Measurements from ENCODE around the gene CERS4.
"Not testable (repeated sequence)": the region's sequence is repeated elsewhere in the genome, so short reads cannot be mapped to it uniquely, and the experiment has no call there.

Gene CERS4

GRCh38 chr19:8242211-8242821 lies 33.1 kb downstream of the CERS4 start:
- no peak for DNase-seq

GRCh38 chr19:8243146-8243545 lies 34.0 kb downstream of the CERS4 start:
- DNase-seq: no peak

DNA sequence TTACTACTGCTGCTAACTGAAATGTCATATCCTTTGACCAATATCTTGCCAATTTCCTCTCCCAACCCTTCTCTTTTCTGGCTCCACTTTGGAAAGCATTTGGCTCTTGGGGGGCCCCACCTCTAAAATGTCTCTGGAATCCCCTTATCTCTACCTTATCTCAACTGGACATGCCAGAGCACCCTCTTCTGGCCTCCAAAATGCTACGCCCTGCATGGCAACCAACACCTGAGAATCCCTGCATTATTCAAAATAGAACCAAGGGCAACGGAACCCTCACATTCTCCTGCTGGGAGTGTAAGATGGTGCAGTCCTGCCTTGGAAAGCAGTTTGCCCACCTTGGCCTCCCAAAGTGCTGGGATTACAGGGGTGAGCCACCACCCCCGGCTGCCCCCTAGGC lies 35.3 kb downstream of the CERS4 start:
- DNase-seq: no peak

DNA sequence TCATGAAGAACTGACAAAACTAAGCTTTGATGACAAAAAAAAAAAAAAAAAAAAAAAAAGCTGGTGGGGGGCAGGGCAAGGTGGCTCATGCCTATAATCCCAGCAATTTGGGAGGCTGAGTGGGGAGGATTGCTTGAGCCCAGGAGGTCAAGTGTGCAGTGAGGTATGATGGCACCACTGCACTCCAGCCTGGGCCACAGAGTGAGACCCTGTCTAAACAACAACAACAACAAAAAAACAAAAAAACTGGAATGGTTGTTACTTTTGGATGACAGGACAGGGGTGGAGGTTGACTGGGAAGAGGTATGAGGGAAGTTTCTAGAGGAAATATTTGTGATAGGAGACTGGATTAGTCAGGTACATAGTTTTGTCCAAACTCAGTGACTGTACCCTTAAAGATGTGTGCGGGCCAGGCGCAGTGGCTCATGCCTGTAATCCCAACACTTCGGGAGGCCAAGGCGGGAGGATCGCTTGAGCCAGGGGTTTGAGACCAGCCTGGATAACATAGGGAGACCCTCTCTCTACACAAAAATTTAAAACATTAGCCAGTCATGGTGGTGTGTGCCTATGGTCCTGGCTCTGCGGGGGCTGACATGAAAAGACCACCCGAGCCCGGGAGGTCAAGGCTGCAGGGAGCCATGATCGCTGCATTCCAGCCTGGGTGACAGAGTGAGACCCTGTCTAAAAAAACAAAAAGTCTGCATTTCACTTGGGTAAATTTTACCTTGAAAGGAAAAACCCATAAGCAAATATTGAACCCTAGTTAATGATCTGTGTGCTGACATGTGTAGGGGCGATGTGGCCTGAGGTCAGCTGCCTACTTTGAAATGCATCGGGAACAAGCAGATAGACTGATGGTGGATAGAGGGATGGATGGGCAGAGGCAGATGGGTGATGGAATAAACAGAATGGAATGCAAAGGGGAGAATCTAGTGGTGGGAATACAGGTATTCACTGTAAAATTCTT lies 37.0 kb downstream of the CERS4 start:
- no peak for DNase-seq

GRCh38 chr19:8247129-8247890 lies 38.1 kb downstream of the CERS4 start:
- not testable (repeated sequence) for DNase-seq

DNA sequence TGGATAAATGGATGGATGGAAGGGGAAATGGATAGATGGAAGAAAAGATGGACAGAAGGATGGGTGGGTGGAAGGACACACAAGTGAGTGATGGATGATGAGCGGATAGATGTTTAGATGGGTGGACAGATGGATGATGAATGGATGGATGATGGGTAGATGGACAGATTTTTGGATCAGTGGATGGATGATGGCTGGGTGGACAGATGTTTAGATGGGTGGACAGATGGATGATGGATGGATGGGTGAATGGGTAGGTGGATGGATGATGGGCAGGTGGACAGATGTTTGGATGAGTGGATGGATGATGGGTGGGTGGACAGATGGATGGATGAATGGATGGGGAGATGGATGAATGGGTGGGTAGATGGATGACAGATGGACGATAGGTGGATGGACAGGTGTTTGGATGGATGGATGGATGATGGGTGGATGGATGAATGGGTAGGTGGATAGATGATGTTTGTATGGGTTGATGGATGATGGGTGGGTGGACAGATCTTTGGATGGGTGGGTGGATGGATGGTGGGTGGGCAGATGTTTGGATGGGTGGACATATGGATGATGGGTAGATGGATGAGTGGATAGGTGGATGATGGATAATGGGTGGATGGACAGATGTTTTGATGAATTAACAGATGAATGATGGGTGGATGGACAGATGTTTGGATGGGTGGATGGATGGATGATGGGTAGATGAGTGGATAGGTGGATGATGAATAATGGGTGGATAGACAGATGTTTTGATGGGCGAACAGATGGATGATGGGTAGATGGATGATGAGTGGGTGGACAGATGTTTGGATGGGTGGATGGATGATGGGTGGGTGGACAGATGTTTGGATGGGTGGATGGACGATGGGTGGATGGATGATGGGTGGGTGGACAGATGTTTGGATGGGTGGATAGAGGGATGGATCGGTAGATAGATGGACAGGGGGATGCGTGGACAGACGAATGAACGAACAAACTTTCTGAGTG lies 39.5 kb downstream of the CERS4 start:
- DNase-seq: no peak

DNA sequence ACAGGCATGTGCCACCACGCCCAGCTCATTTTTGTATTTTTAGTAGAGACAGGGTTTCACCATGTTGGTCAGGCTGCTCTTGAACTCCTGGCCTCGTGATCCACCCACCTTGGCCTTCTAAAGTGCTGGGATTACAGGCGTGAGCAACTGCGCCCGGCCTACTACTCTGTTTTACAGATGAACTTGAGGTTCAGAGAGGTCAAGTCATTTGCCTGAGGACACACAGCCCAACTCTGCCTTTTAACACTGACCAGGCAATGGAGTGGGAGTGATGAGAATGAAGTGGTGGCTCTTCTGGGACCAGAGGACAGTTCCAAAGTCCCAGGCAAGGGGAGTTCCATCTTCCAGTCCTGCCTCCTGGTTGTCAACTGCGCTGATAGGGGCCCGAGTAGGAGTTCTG lies 41.4 kb downstream of the CERS4 start:
- no peak for DNase-seq

GRCh38 chr19:8251025-8251472 lies 41.9 kb downstream of the CERS4 start:
- no peak for DNase-seq

DNA sequence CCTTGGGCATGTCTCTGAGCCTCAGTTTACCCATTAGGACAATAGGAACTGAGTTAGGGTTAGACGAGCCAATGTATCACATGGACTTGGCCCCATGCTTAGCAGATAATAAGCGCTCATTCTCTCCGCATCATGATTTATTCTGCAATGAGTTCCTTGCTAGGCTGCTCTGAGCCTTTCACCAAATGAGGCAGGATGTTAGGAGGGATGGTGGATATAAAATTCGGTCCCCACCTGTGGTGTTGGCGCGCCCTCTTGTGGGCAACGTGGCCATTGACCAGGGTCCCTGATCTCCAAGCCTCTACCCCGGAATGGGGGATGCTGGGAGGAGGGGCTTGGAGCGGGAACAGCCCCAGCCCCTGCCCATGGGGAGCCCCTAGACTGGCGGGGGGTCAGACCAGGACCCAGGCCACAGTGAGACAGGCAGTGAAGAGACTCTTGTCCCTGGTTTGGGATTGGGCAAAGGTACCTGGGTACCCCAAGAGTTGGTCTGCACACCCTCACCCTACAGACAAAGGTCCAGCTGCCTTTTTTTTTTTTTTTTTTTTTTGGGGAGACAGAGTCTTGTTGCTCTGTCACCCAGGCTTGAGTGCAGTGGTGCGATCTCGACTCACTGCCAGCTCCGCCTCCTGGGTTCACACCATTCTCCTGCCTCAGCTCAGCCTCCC lies 43.9 kb downstream of the CERS4 start:
- peak; percentile 74 for DNase-seq

DNA sequence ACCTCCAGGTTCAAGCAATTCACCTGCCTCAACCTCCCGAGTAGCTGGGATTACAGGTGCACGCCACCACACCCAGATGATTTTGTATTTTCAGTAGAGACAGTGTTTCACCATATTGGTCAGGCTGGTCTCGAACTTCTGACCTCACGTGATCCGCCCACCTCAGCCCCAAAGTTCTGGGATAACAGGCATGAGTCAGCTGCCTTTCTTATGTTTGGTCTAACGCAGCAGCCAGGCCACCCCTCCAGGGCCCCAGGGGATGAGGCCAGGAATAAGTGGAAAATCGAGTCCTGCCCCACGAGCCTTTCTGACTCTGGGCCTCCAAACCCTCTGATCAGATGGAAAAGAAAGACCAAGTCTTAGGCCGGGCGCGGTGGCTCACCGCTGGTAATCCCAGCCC lies 44.5 kb downstream of the CERS4 start:
- DNase-seq: no peak

DNA sequence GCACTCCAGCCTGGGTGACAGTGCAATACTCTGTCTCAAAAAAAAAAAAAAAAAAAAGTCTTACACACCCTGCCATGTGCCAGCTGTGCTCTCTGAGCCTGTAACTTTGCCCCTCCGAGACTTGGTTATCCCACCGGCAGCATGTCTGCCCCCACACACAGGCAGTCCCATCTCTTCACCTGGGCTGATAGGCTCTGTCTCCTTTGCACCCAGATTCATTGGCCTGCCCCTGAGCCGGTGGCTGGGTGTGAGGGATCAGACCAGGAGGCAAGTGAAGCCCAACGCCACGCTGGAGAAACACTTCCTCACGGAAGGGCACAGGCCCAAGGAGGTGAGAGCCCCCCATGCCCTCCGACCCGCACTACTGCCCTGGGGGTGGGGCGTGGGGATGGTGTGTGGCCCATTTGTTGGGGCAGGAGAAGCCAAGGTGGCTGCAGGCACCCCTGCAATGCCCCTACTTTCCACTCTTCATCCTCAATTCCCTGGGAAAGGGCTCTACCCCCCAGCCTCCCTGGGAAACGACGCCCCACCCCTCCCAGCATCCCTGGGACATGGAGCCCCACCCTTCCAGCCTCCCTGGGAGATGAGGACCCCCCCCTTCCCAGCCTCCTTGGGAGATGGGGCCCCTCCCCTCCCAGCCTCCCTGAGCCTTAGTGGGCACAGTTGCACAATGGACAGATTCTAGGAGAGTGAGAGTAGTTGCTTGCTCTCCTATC lies 45.3 kb downstream of the CERS4 start:
- no peak for DNase-seq

GRCh38 chr19:8255426-8256125 lies 46.4 kb downstream of the CERS4 start:
- DNase-seq: no peak

- DNase-seq: no peak
These were observed 47.3 kb downstream of the CERS4 start for GRCh38 chr19:8256276-8257051.

DNA sequence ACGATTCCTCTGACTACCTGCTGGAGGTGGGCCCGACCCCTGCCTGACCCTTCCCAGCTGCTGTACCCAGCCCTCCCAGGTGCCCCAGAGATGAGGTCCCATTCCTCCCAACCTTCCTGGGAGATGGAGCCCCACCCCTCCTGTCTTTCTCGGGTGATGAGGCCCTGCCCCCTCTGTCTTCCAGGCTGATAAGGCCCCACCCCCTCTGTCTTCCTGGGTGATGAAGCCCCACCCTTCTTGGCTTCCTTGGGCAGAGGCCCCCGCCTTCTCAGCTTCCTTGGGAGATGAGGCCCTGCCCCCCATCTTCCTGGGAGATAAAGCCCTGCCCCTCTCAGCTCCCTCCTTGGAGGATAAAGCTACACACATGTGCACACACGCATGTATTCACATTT lies 47.9 kb downstream of the CERS4 start:
- no peak for DNase-seq

GRCh38 chr19:8259142-8259921 lies 50.2 kb downstream of the CERS4 start:
- no peak for DNase-seq

GRCh38 chr19:8259922-8260247 lies 50.7 kb downstream of the CERS4 start:
- DNase-seq: no peak

DNA sequence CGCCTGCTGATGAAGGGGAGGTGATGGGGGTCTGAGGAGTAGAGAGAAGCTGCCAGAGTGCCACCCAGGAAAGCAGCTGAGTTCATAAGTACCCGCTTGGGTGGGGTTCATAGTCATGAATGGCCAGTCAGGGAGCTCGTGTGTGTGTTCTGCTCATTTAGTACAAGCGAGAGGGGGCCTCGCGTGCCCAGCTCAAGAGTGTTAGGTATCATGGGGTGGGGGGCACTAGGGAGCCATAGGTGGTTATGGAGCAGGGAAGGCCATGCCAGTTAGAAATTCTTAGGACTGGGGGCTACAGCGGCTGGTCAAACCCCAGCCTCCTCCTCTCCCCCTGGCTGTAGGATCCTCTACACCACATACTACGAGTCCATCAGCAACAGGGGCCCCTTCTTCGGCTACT lies 52.2 kb downstream of the CERS4 start:
- no peak for DNase-seq

- no peak for DNase-seq
These were observed 52.7 kb downstream of the CERS4 start for GRCh38 chr19:8261881-8262280.

DNA sequence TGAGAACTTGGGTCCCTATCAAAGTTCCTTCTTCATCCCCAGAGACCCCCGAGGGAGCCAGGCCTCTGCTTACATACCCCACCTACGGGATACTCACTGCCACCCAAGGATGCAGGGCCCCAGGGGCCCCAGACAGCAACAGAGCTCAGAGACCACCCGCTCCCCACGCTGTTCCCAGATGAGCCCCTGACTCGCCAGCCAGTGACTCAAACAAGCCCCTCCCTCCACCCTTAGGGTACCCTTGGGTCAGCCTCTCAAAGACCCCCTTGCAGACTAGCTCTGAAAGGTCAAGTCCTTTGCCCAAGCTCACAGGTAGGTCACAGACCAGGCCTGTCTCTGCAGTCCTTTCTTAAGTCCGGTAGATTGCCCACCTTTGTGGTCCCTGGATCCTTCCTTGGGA lies 53.3 kb downstream of the CERS4 start:
- DNase-seq: no peak

Measured in fibroblast of skin of scalp (primary cell).